IPS-NIHi7 (cell line): Measurements from ENCODE around the gene DPP6.

Experiments
- DNase-seq: peaks from one replicate; pipeline ENCODE4 v3.0.0; 2012; ENCODE audit warnings: mixed read lengths; ENCODE audit errors: extremely low spot score

Gene DPP6

DNA sequence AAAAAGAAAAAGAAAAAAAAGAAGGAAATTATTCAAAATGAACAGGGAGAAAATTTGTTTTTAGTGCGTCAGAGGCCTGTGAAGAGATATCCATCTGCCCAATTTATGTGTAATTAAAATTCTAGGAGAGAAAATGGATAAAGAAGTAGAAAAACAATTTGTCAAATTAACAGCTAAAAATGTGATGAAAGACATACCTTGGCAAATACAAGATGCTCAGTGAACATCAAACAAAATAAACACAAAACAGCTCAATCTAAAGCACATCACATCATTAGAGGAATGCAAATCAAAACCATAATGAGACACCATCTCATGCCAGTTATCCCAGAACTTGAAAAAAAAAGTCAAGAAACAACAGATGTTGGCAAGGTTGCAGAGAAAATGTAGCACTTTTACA is 477.9 kb downstream of the DPP6 start:
- no peak for DNase-seq

GRCh38 chr7:154532771-154533170 is 480.6 kb downstream of the DPP6 start:
- DNase-seq: no peak

DNA sequence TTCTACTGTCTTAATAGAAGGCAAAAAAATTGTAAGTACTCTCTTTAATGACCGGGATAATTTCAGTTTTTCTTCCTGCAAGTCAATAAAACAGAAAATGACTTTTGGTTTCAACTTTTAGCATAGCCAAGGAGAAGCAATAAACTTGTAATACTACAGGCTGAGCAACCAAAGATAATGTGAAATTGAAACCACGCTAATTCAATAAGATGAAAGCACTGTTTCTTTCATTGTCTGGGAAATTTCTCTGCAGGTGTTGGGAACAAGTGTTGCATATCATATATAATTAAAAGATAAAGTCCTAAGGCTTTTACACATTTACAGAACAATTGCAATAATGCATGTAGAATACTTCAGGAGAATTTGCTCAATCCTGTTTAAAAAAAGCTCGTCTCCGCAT is 488.4 kb downstream of the DPP6 start:
- no peak for DNase-seq

- no peak for DNase-seq
These were observed 489.4 kb downstream of the DPP6 start for GRCh38 chr7:154541606-154542005.

DNA sequence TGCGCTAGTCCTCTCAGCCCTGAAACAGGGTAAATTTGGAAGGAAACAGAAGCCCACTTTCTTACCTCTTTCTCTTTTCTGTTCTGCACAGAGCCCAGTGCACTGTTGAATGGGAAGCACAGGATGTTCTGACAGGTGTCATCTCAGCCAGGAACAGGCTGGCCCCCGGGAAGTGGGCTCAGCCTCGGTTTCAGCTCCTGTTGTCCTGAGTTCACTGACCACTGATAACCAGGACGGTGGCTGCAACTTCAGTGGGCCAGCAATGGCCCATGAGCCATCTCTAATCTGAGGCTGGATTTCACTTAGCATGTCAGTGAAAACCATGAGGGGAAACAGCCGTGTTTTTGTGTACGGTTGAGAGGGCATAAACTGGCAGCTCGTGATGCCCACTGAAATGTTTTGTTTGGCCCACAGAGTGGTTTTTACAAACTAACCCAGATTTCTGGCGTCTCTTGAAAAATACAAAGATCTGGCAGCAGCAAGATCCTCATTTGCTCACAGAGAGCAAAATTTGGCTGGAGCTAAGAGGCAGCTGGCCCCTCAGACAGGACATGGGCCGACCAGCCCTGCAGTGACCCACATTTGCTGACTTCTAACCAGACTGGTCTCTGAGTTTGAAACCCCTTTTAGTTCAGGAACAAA is 494.9 kb downstream of the DPP6 start:
- no peak for DNase-seq

GRCh38 chr7:154553711-154554265 is 501.6 kb downstream of the DPP6 start:
- no peak for DNase-seq

GRCh38 chr7:154559454-154559853 is 507.3 kb downstream of the DPP6 start:
- DNase-seq: no peak

GRCh38 chr7:154564676-154565075 is 512.5 kb downstream of the DPP6 start:
- no peak for DNase-seq

GRCh38 chr7:154566877-154567276 is 514.7 kb downstream of the DPP6 start:
- DNase-seq: no peak

DNA sequence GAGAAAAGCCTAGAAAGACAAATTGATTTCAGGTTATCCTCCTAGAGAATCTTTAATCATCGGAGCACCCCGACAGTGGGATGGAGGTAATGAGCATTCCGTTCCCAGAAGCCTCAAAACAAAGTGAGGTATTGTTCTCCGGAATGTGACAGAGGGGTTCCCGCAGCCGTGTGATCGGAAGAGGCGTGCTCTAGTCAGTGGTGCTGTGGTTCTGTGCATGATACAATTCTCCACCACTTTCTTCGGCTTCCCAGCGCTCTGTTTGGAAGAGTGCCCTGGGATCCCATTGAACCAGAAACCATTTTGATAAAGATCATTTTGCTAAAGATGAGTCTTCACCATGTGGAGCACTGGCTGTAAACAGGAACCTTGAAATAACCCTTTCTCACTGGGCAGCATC is 516.1 kb downstream of the DPP6 start:
- DNase-seq: no peak

GRCh38 chr7:154569916-154570315 is 517.7 kb downstream of the DPP6 start:
- DNase-seq: no peak

DNA sequence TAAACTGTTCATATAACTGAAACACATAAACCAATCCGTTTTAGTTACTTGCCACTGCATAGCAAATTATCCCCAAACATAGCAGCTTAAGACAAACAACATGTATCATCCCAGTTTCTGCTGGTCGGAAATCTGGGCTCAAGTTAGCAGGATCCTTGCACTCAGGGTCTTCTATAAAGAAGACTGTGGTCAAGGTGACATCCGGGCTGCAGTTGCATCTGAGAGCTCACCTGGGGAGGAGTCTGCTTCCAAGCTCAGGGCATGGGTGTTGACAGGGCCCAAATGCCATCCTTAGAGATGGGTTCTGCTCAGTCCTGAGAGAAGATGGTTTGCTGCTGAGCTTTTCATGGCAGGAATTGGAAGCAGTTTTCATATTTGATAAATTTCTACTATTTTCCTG is 519.6 kb downstream of the DPP6 start:
- no peak for DNase-seq

GRCh38 chr7:154574235-154574634 is 522.0 kb downstream of the DPP6 start:
- no peak for DNase-seq

DNA sequence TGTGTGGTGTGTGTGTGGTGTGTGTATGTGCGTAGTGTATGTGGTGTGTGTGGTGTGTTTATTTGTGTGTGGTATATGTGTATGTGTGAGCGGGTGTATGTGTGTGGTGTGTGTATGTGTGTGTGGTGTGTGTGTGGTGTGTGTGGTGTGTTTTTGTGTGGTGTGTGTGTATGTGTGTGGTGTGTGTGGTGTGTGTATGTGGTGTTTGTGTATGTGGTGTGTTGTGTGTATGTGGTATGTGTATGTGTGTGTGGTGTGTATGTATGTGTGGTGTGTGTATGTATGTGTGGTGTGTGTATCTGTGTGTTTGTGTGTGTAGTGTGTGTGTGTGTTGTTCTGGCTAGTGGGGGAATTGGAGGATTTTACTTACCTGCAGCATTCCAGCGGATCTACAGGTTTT is 523.3 kb downstream of the DPP6 start:
- no peak for DNase-seq

- no peak for DNase-seq
These were observed 524.4 kb downstream of the DPP6 start for GRCh38 chr7:154576604-154577003.

GRCh38 chr7:154577141-154577873 is 525.1 kb downstream of the DPP6 start:
- no peak for DNase-seq

GRCh38 chr7:154578336-154578735 is 526.1 kb downstream of the DPP6 start:
- no peak for DNase-seq

DNA sequence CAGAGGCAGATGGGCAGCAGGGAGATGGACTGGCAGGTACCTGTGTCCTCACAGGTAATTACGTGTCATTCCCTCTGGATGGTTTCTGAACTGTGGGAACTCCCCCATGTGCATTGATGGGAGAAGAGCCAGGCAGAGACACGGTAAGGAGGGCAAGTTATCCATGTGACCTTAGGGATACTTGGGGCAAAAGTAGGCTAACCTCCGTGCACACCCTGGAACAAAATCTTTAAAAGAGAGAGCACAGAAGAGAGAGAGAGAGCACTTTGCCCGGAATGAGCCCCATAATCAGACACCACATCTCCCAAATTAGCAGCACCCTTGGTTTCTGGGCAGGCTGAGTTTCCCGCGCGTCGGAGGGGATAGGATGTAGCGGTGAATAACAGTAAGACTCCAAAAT is 527.5 kb downstream of the DPP6 start:
- DNase-seq: no peak

GRCh38 chr7:154581251-154581890 is 529.2 kb downstream of the DPP6 start:
- no peak for DNase-seq

DNA sequence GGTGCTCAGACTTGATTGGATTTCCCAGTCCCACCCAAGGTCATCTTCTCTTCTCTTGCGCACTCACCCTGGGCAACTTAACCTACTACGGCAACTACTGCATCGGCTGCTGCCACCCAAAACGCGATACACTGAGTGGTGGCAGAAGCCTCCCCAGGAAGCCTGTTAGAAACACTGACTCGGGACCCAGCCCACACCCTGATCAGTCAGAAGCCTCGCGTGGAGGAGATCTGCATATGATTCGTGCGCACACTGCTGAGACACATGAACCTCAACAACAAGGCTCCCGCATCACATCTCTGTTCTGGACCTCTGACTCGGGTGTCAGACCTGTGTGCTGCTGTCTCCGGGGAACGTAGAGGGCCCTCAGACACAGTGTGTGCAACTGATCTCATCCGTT is 531.3 kb downstream of the DPP6 start:
- DNase-seq: no peak

DNA sequence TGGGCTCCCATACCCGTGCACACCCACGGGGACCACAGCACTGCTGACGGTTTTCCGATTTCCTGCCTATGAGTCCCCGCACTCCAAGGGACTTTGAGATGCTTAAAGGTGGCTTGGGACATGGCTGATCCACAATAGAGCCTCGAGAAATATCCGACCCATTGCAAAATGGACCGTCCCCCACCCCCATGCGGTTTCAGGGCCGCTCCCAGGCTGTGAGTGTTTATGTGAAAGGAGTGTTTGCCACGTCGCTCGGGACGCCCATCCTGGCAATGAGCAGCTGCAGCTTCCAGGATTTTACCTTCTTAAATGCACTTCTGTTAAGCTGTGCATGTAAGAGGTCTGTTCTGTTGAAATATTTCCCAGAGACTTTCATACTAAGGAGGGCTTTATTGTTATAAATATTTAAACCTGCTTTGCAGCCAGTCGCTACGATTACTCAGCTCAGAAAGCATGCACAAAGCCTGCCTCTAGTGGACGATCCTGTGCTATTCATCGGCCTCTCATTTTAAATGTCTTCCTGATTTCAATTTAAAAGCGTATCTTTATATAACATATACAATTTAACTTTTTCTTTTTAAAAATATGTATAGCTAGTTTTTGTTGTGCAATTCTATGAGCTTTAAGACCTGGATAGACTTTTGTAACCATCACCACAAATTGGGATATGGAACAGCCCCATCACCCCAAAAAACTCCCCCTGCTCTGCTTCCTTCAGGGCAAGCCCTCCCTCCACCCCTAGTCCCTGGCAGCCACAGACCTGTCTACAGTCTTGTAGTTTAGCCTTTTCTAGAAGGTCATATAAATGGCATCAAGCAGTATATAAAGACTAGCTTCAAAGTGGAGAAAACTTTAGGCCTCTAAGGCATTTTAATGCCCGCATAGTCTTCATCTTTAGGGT is 532.4 kb downstream of the DPP6 start:
- no peak for DNase-seq

DNA sequence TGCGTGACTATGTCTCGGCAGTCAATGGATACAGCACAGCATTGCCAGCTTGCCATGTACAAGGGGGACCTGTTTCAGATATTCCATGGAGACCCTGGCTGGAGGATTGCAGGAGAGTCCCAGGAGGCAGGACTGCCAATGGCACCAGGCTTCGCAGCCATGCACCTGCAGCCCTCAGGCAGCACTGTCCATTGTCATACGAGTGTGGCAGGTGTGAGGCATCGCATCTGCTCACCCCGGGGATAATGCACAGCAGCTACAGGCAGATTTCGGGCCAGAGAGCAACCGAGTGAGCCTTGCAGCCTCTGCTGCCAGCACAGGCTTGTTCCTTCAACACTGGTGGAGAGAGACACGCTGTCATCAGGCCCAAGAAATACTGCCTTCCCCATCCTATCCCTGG is 535.6 kb downstream of the DPP6 start:
- DNase-seq: no peak
